HG02970 (cell line): Measurements from ENCODE around the gene RGS6.

ENCODE experiments used
- ATAC-seq: cut with Tn5 transposase; IDR thresholded peaks from one replicate; pipeline ENCODE4 v1.9.1; 2021; ENCODE audit warnings: mild to moderate bottlenecking, moderate library complexity, moderate number of reproducible peaks; ENCODE audit not compliant: unreplicated experiment, low FRiP score

Gene RGS6

DNA sequence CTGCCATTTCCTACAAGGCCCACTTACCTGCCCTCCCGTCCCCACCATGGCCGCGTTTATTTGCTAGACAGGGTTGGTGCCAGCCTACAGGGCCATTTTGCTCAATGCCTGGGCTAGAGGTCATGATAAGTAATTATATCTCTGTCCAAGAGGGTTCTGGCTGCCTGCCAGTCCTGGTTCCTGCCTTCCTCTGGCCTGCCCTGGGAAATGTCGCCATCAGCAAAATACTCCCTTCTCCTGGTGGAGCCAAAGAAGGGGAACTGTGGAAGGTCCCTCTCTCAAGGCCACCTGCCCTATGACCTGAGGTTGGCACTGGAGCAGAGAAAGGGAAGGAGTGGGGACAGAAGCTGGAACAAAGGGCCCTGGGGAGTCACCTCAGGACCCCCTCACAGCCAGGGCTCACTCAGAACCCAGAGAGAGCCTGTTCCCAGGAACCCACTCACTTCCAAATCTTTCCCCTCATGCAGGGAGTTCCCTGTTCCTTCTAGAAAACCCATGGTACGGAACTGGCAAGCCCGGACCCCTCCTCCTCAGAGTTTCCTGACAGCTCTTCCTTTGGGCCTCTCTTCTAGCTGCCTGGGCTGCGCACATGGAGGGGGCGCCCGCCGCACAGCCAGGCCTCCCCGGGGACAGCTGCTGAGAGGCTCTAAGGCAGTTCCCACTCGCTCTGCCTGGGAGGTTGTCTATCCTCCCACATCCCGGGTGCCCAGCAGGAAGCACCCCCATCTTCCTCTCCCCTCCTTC lies 681.2 kb downstream of the RGS6 start:
- ATAC-seq: no peak

DNA sequence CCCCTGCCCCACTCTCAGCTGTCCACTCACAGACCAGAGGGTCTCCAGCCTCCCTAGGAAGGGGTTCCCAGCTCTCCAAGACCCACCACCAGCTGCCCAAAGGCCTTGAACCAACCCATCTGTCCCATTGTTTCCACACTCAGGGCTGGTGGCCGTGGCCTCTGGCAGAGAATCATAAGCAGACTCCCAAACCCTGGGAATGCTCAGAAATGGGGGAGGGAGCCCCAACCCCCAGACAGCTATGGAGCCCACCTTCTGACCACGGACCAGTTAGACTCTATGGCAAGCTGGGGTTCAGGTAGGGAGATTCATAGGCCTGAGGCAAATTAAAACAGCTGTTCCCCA lies 681.7 kb downstream of the RGS6 start:
- ATAC-seq: no peak

DNA sequence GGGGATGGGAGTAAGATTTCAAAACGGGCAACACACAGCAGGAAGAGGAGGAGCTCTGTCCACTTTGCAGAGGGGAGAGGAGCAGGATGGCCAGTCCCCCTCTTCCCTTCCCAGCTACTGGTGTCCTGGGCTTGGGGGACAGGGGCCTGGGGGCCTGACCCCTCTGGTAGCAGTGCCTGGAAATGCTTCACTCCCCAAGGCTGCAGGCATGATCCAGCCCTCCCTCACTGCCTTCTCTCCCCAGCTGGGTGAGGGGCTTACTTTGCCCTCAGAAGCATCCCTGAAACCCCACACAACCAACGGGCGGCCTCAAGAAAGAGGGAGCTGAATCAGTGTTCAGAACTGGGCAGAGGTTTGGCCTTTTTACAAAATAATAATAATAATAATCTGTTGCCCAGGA lies 682.1 kb downstream of the RGS6 start:
- no peak for ATAC-seq

DNA sequence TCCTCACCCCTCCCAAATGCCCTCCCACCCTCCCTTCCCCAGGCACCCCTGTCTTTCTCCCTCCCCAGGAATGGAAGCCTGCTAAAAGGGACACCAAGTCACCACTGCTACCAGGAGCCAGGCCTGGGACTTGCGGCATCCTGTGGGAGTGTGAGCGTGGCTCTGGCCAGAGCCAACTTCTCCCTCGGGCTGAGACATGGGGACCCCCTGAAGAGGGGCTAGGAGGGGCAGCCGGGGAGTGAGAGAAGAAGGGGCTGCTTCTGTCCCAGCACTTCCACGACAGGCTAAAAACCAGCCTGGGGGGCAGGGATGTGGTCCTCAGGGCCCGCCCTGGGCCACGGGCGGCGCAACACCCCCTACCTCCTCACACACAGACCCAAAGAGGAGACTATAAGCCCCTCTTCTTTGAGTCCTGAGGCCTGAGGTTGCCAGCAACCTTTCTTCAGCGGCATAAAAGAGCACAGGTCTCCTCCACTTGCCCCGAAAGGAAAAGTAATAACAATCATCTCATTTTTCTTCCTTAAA lies 682.7 kb downstream of the RGS6 start:
- ATAC-seq: no peak

DNA sequence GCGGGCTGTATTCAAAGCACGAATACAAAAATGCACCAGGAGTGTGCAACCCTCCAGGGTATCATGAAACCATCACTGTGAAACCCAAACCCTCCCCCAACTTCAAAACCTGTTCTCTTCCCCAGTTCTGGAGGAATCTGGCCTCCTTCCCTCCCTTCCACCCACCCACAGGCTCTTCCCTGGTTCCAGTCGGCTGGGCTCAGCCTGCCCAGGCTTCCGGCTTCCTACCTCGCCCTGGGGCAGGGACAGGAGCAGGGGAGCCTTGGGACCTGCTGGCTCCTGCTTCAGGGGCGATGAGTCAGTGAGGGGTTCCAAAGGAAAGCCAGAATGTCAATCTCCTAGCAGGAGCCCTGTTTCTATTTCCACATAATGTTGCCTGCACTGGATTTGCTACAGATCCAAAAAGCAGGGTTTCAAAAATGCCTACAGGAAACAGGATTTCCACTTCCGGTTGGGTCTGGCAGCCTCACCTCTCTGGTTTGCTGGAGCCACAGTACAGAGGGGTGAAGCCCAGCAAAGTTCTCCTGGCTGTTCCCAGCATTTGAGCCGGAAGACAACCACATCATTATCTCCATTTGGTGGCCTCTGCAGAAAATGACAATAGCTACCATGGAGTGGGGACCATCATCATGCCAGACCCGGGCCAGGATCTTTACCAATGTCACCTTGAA lies 683.4 kb downstream of the RGS6 start:
- ATAC-seq: no peak
